Pancreas (tissue), 10 donors: ENCODE results near the gene TOR4A. TPM values are rescaled to one million over a fixed set of nuclear protein-coding genes. Genes with fewer than 3 reads are reported as not detected.

ENCODE experiments used
- ATAC-seq, 4 donors: fragments of 200-7000 bp; cut with Tn5 transposase; one replicate each; pipeline versions ENCODE4 v1.8.0 to v1.9.1; 2020; ENCODE audit warnings: mild to moderate bottlenecking in 4 of 4, moderate library complexity in 4 of 4
- DNase-seq, 6 donors: peaks; one replicate each; pipeline ENCODE4 v3.0.0-alpha.2; 2020
- FAIRE-seq: peaks from 2 replicates; lab custom pipeline; 2012; peaks lifted over from hg19 to GRCh38; lab: Jason Lieb, UNC
- H3K27ac ChIP-seq, 4 donors: fragments of 200-600 bp; sonication (generic); 1 replicate in 3 of 4; 2 replicates in 1 of 4; pipeline versions ENCODE4 v1.5.0 to v1.8.0; 2020
- H3K27me3 ChIP-seq, 4 donors: fragments of 200-600 bp; one replicate each; pipeline ENCODE4 v1.8.0; 2021
- H3K36me3 ChIP-seq, 3 donors: fragments of 200-600 bp; sonication (generic) in 1 of 3; one replicate each; pipeline versions ENCODE4 v1.5.0 to v1.8.0; 2020 to 2021
- H3K4me1 ChIP-seq, 3 donors: fragments of 200-600 bp; one replicate each; pipeline ENCODE4 v1.8.0; 2021
- H3K4me3 ChIP-seq, 4 donors: fragments of 200-600 bp; sonication (generic) in 2 of 4; one replicate each; pipeline versions ENCODE4 v1.5.0 to v1.8.0; 2020 to 2021
- H3K9me3 ChIP-seq, 4 donors: fragments of 200-600 bp; one replicate each; pipeline ENCODE4 v1.8.0; 2021
- WGBS, 2 donors: extraction: QIAGEN DNeasy Blood & Tissue Kit; methylation state at CpG; one replicate each; pipeline ENCODE4 v1.1.7; 2013; 5-methylcytosine and 5-hydroxymethylcytosine counted together
- intact Hi-C, 3 donors: fragments of 100-400 bp; cut with DNase I; formaldehyde crosslinking; loops; one replicate each; pipeline versions ENCODE4 v1.11.1 to v1.14.2; 2022
- polyA plus RNA-seq, 2 donors: library from polyadenylated mRNA; stranded (reverse); fragments of 200-250 nt; gene quantifications; one replicate each; pipeline ENCODE4 v1.2.3, GENCODE V29; 2013
- total RNA-seq, 6 donors: library from RNA; stranded (reverse); fragmentation: NEBNext Ultra II Directional in 4 of 6; extraction: Animal tissue kit (Norgen Biotek cat#: 25700) in 4 of 6; gene quantifications; one replicate each; pipeline versions ENCODE4 v1.2.1 to v1.2.4, GENCODE V29; 2021 to 2023
- TF ChIP-seq, protein P1 (sequence below), 4 donors: fragments of 200-600 bp; sonication (generic) in 3 of 4; IDR thresholded peaks; one replicate each; pipeline versions ENCODE4 v1.5.0 to v1.8.0; 2021; ENCODE audit warnings: antibody characterized with exemption in 4 of 4
- donor health status: healthy with polysubstance abuse.
- donor health status: DM: no; HTN: no; CAD: no; lungs with moderate emphysema.
- donor health status: DM: no; HTN: no; CAD: no.
- donor health status: control.
- donor health status: control.
- donor health status: Bipolar disorder and iron deficiency.
- donor health status: DM: yes; HTN: yes; CAD: no.
- donor health status: DM: no; HTN: no; CAD: no.
- donor health status: DM: no; HTN: no; CAD: no.
- donor health status: DM: yes; HTN: yes; CAD: no.

TOR4A gene
- total and polyA plus RNA-seq, 8 donors: 1.4 to 6.8 (median 4.2) TPM

DNA sequence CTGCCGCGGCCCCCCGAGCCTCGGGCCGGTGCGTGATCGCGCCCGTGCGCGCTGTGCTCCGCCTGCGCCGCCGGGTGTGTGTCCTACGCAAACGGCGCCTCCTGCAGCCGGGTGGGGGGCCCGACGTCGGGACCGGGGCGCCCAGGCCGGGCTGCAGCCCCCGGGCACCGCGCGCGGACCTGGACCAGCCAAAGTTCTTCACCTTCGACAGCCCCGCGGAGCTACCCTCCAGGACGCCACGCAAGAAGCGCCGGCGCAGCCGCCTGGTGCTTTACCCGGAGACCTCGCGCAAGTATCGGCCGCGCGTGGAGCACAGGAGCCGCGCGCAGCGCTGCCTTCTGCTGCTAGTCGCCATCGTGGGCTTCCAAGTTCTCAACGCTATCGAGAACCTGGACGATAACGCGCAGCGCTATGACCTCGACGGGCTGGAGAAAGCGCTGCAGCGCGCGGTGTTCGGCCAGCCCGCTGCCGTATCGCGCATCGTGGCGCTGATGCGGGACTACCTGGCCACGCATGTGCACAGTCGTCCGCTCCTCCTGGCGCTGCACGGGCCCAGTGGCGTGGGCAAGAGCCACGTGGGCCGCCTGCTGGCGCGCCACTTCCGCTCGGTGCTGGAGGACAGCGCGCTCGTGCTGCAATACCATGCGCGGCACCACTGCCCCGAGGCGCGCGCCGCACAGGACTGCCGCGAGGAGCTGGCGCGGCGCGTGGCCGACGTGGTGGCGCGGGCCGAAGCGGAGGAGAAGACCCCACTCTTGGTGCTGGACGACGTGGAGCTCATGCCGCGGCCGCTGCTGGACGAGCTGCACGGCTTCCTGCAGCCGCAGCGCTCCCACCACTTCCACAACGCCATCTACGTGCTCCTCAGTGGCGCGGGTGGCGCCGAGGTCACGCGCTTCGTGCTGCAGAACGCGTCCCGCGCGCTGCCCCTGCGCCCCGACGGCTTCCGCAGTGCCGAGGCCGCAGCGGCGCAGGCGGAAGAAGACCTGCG, 1.5 kb downstream of the TOR4A start:
- H3K4me1 ChIP-seq: peaks cover 0 to 10% (median 8%) of the 10 kb centered on the region in 3 donors
- no peaks in the 10 kb centered on the region for H3K36me3 ChIP-seq
- ATAC-seq: no peak
- intact Hi-C loops: loop anchor here in 1 of 3 donors (10.0 kb wide), 1 partner anchor 246 kb away; no protein-coding TSS in a partner anchor
- H3K27ac ChIP-seq: peak overlapping the region in 1 of 4 donors; percentile 91
- no peaks in the 10 kb centered on the region for H3K27me3 ChIP-seq
- FAIRE-seq: no peak
- no peaks in the 10 kb centered on the region for H3K9me3 ChIP-seq
- TF ChIP-seq, protein P1, sequence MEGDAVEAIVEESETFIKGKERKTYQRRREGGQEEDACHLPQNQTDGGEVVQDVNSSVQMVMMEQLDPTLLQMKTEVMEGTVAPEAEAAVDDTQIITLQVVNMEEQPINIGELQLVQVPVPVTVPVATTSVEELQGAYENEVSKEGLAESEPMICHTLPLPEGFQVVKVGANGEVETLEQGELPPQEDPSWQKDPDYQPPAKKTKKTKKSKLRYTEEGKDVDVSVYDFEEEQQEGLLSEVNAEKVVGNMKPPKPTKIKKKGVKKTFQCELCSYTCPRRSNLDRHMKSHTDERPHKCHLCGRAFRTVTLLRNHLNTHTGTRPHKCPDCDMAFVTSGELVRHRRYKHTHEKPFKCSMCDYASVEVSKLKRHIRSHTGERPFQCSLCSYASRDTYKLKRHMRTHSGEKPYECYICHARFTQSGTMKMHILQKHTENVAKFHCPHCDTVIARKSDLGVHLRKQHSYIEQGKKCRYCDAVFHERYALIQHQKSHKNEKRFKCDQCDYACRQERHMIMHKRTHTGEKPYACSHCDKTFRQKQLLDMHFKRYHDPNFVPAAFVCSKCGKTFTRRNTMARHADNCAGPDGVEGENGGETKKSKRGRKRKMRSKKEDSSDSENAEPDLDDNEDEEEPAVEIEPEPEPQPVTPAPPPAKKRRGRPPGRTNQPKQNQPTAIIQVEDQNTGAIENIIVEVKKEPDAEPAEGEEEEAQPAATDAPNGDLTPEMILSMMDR (IDR thresholded peaks at IDR 0.05): no peak
- 82 to 90% methylated on average over 130 to 139 of the region's 139 CpGs for WGBS, 2 donors
- H3K4me3 ChIP-seq: peak overlapping the region in 2 of 4 donors; percentile 34 to 45
- no peak for DNase-seq

DNA sequence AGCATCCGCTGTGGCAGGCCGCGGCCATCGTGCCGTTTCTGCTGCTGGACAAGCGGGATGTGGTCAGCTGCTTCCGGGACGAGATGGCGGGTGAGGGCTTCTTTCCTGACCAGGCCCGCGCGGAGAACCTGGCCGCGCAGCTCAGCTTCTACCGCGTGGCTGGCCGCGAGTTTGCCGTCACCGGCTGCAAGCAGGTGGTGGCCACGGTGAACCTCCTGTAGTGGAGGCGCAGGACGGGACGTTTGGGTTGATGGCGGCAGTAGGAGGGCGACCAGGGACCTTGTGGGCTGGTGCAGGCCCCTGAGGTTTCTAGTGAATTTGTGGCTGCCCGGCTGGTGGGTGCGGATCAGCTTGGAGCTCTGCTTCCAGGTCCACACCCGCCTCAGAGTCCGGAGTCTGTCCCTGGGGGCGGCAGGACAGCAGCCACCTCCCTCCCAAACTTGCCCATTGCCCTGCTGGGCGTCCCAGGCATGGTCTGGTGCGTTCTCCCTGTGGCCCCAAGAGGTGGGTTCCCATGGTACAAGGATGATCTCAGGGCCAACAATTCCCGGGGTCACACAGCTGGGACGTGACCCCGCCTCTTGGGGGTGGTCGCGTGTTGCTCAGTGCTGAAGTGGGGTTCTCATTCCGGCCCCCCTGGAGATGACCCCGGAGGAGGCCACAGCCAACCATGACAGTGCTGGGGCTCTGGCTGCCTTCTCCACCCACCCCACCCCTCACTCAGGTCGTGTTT, 2.4 kb downstream of the TOR4A start:
- 84 to 93% methylated on average over 41 of the region's 41 CpGs for WGBS, 2 donors

DNA sequence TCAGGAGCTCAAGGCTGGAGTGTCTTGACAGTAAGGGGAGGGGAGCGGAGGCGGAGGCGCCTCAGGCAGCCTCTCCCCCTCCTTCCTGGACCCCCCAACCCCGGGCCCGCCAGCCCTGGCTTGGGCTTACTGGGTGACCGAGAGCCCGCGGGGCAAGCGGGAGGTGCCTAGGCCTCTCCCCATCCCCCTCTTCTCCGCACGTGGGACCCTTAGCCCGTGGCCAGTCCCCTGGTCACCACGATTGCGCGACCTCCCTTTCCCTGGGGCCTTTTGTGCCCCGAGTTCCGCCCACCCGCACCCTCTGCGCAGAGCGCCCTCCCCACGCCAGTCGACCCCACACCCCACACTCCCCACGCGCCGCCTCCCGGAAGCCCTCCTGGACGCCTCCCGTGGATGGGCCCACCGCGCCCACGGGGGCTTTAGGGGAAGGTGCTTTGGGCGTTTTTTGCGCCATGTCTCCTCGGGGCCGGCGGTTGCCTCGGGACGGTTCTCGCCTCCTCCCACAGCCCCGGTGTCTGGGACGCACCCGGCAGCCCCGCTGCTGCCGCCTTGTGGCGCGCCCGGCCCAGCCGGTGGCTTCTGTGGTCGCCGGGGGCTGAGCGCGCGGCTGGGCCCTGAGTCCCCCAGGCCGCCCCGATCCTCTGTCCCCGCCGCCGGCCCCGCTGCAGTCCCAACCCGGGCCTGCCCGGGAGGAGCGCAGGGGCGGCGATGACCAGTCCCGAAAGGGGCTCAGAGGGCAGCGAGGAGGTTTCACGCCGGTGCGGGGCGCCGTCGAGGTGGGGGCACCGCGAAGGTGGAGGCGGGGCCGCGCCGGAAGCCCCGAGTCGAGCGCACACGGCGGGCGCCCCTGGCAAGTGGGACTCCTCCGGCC, 3.2 kb downstream of the TOR4A start:
- whole genome bisulfite sequencing, 2 donors: 56 to 75% methylated on average over 85 of the region's 85 CpGs
- DNase-seq: peak in 2 of 6 donors; percentile 38 to 67
- intact Hi-C loops: loop anchor here in 2 of 3 donors (5.0 kb wide), 2 partner anchors 127 to 132 kb away; no protein-coding TSS in a partner anchor

More for the DNA sequence above, 2.4 kb downstream of the TOR4A start:
- Histone ChIP-seq H3K27me3 (no peaks in the 10 kb centered on the region), H3K4me3 (no peak overlapping the region), H3K4me1 (peaks cover 0 to 8% (median 7%) of the 10 kb centered on the region in 3 donors), H3K36me3 (no peaks in the 10 kb centered on the region), H3K27ac (no peak overlapping the region), H3K9me3 (no peaks in the 10 kb centered on the region)
- intact Hi-C loops: loop anchor here in 2 of 3 donors (5.0 to 10.0 kb wide), 3 partner anchors 127 to 245 kb away; no protein-coding TSS in a partner anchor
- TF ChIP-seq, protein P1 (IDR thresholded peaks at IDR 0.05): no peak
- DNase-seq: no peak
- FAIRE-seq: no peak
- no peak for ATAC-seq

More for the DNA sequence above, 3.2 kb downstream of the TOR4A start:
- Histone ChIP-seq H3K27ac (no peak overlapping the region), H3K36me3 (no peaks in the 10 kb centered on the region), H3K4me3 (no peak overlapping the region), H3K9me3 (no peaks in the 10 kb centered on the region), H3K27me3 (no peaks in the 10 kb centered on the region), H3K4me1 (peaks cover 0 to 8% (median 7%) of the 10 kb centered on the region in 3 donors)
- no peak for FAIRE-seq
- ATAC-seq: peak in 1 of 4 donors; percentile 32
- TF ChIP-seq, protein P1 (IDR thresholded peaks at IDR 0.05): peak in 1 of 4 donors; percentile 10
